Fibroblast of the aortic adventitia (primary cell): ENCODE data around the gene ALOX12. TPM values are rescaled to one million over a fixed set of nuclear protein-coding genes. Genes with fewer than 3 reads are reported as not detected.

ENCODE experiments used
- DNase-seq: peaks from one replicate; pipeline ENCODE4 v3.0.0-alpha.2; 2010; ENCODE audit warnings: low read depth
- H3K4me3 ChIP-seq: 2 replicates; pipeline ENCODE4 v1.5.1; 2011; ENCODE audit warnings: low read depth, mild to moderate bottlenecking, control low read depth, low read length, moderate library complexity
- total RNA-seq: library from RNA; depleted of rRNA; stranded (reverse); fragments of >200 nt; gene quantifications from 2 replicates; pipeline ENCODE4 v1.2.3, GENCODE V29; 2012; ENCODE audit warnings: low replicate concordance
- TF ChIP-seq, protein P1 (sequence below): IDR thresholded peaks from 2 replicates; pipeline ENCODE4 v1.5.1; 2011; ENCODE audit warnings: mild to moderate bottlenecking, low read length, control low read depth, inconsistent platforms; ENCODE audit not compliant: insufficient read depth

ALOX12 gene
- total RNA-seq, 1 donor, result not detected

DNA sequence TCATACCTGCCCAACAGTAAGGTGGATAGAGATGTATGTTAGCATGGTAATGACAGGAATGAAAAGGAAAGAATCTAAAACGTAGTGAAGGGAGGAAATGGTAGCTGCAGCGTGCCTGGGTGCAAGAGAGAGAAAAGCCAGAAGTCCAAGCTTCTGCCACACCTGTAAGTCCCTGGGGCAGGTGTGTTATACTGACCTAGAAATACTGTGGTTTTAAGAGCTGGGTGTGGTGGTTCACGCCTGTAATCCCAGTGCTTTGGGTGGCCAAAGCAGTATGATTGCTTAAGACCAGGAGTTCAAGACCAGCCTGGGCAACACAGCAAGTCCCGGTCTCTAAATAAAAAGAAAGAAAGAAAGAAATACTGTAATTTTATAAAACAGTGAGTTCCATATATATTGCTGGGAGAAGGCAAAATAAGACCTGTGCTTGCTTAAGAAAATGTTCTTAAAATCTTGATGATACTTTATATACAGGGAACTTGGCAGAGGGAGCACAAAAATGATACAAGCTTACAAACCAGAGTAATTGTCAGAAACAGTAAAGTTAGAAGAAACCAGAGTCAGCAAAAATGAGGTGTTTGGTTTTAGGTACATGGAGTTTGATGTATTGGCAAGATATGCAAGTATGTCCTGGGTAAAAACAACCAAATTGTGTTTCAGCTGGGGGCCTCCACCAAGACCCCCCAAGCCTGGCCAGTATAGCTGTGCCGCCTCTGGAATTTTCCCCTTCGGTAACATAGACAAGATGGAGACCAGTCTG lies 6.6 kb downstream of the ALOX12 start:
- no peak for DNase-seq
- TF ChIP-seq, protein P1, sequence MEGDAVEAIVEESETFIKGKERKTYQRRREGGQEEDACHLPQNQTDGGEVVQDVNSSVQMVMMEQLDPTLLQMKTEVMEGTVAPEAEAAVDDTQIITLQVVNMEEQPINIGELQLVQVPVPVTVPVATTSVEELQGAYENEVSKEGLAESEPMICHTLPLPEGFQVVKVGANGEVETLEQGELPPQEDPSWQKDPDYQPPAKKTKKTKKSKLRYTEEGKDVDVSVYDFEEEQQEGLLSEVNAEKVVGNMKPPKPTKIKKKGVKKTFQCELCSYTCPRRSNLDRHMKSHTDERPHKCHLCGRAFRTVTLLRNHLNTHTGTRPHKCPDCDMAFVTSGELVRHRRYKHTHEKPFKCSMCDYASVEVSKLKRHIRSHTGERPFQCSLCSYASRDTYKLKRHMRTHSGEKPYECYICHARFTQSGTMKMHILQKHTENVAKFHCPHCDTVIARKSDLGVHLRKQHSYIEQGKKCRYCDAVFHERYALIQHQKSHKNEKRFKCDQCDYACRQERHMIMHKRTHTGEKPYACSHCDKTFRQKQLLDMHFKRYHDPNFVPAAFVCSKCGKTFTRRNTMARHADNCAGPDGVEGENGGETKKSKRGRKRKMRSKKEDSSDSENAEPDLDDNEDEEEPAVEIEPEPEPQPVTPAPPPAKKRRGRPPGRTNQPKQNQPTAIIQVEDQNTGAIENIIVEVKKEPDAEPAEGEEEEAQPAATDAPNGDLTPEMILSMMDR, result no peak
- no peak overlapping the region for H3K4me3 ChIP-seq

DNA sequence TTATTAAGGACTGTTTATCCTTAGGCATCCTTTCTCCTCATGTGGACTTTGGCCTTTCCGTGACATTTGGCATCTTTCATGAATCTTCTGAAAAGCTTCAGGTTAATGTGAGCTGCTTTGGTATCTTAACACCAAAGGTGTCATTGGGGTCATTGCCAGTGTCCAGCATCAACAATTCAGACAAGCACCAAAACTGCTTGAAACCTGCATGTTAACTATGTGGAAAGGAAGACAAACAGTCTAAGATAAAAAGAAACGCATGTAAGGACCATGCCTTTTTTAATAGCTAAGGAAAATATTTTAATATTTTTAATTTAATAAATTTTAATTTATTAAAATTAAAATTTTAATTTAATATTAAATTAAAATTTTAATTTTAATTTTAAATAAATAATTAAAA lies 7.9 kb downstream of the ALOX12 start:
- no peak for DNase-seq
- H3K4me3 ChIP-seq, result no peak overlapping the region
- TF ChIP-seq, protein P1, result no peak

DNA sequence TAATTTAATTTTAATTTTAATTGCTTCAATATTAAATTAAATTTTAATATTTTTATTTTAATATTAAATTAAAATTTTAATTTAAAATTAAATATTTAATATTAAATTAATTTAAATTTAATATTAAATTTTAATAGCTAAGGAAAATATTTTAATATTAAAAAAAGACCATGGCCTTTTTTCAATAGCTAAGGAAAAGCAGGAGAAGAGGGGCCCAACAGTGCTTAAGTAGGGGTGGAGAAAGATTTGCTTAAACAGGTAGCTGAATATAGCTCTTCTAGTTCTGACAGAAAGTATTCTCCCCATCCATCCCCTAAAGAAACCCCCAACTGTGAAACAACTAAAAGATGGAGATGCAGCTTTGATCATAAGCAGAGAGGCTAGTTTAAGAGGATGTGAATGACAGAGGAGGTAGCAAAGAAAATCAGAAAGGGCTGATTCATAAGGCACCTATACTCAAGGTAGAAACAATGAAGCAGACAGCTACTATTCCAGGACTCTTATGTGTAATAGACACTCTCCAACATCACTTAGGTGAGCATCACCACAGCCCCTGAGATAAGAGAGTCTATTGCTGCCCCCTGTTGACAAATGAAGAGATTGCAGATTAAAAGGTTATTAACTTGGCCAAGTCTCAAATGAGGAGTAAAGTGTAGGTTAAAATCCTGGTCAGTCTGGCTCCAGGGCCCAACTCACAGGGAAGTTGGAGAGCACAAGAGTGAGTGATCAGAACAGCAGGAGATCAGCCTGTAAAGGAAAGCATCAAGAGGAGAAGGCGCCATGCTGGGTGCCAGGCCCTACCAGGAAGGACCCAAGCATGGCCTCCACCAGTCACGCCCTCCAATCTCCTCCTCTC lies 8.8 kb downstream of the ALOX12 start:
- peak; percentile 69 for DNase-seq
- no peak overlapping the region for H3K4me3 ChIP-seq
- TF ChIP-seq, protein P1, result peak; percentile 63

DNA sequence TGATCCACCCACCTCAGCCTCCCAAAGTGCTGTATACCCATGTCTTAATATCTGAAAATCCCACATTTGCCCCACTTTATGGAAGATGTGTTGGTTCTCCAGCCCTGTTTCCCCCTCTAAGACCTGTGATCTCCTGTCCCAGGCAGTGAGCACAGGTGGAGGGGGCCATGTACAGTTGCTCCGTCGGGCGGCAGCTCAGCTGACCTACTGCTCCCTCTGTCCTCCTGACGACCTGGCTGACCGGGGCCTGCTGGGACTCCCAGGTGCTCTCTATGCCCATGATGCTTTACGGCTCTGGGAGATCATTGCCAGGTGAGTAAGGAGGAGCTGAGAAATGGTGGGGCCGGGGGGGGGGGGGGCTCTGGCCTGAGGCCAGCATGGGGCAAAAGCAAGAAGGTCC lies 9.9 kb downstream of the ALOX12 start:
- TF ChIP-seq, protein P1, result no peak
- DNase-seq, result no peak
- H3K4me3 ChIP-seq, result no peak overlapping the region

DNA sequence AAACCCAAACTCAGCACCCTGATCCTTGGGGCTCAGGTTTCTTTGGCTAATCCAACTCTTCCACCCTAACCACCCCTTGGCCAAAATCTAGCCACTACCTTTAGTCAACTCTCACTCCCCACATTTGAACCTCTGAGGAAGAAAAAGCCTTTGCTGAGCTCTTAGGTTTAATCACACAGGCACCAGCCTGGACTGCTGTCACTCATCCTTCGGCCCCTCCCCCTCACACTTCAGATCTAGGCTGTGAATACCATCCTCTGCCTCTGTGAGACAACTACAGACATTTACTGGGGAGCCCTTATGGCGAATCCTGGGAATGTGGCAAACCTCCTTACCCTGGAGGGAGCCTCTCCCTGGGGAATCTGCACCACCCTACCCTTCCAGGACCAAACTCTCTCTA lies 11.3 kb downstream of the ALOX12 start:
- no peak overlapping the region for H3K4me3 ChIP-seq
- TF ChIP-seq, protein P1, result no peak
- DNase-seq, result no peak

DNA sequence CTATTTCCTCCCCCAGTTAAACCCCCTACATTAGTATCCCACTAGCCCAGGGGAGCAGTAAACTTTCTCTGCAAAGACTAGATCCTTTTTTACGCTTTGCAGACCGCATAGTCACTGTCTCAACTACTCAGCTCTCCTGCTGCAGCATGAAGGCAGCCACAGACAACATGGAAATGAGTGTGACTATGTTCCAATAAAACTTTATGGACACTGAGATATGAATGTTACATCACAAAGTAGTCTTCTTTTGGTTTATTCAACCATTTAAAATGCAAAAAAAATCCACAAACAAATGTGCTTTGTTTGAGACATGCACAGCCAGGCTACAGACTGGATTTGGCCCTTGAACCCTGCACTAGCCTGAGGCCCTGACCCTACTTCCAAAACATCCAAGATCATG lies 14.7 kb downstream of the ALOX12 start:
- H3K4me3 ChIP-seq, result peak overlapping the region; percentile 91
- no peak for DNase-seq
- TF ChIP-seq, protein P1, result no peak
